GM12872 (cell line): ENCODE results near the gene F3.
A peak's percentile ranks its signal among the peaks of the same experiment; 100 is the strongest.

Experiments
- CTCF ChIP-seq: IDR thresholded peaks from 3 replicates; pipeline ENCODE4 v1.5.1; 2011; ENCODE audit warnings: low read depth, mild to moderate bottlenecking, low read length, moderate library complexity; ENCODE audit not compliant: insufficient read depth

F3 gene

GRCh38 chr1:94501426-94501825 is 40.1 kb downstream of the F3 start:
- TF ChIP-seq CTCF, result no peak

GRCh38 chr1:94496076-94496755 is 45.3 kb downstream of the F3 start:
- no peak for TF ChIP-seq CTCF

GRCh38 chr1:94490556-94490955 is 51.0 kb downstream of the F3 start:
- TF ChIP-seq CTCF, result no peak

- TF ChIP-seq CTCF, result no peak
Observed at GRCh38 chr1:94486990-94487389, 54.6 kb downstream of the F3 start.

- TF ChIP-seq CTCF, result peak; percentile 85
Observed at GRCh38 chr1:94481473-94481933, 60.1 kb downstream of the F3 start.

GRCh38 chr1:94479682-94480081 is 61.9 kb downstream of the F3 start:
- TF ChIP-seq CTCF, result no peak
